HepG2 (cell line): ENCODE data around the gene CRYAB. TPM values are rescaled to one million over a fixed set of nuclear protein-coding genes. Genes with fewer than 3 reads are reported as not detected.
A peak's percentile ranks its signal among the peaks of the same experiment; 100 is the strongest.

ENCODE experiments used
- CBX1 ChIP-seq: IDR thresholded peaks from one replicate; pipeline ENCODE4 v1.6.1; 2016; ENCODE audit warnings: antibody characterized with exemption, low read depth
- CC2D1A ChIP-seq: sonication (generic); formaldehyde crosslinking; IDR thresholded peaks from 2 replicates; pipeline ENCODE4 v1.8.1; 2023; ENCODE audit warnings: mild to moderate bottlenecking, missing genetic modification reagents
- CCAR2 ChIP-seq: fragments of 200-400 bp; formaldehyde crosslinking; optimal IDR thresholded peaks from 2 replicates; pipeline ENCODE3; 2018; ENCODE audit warnings: low read depth, mild to moderate bottlenecking, low read length, moderate library complexity
- FOSL1 ChIP-seq: sonication (generic); formaldehyde crosslinking; IDR thresholded peaks from 2 replicates; pipeline ENCODE4 v1.9.0; 2021; ENCODE audit warnings: missing genetic modification reagents, borderline replicate concordance
- FOXO4 ChIP-seq: sonication (generic); formaldehyde crosslinking; conservative IDR thresholded peaks from 2 replicates; pipeline ENCODE4 v1.8.1; 2023; ENCODE audit warnings: missing genetic modification reagents
- HIC2 ChIP-seq: sonication (generic); formaldehyde crosslinking; IDR thresholded peaks from 2 replicates; pipeline ENCODE4 v1.9.0; 2022; ENCODE audit warnings: low read depth, missing genetic modification reagents
- KLF9 ChIP-seq: IDR thresholded peaks from 2 replicates; pipeline ENCODE4 v1.6.1; 2016; ENCODE audit warnings: low read depth
- LCORL ChIP-seq, 2 experiments: fragments of 450-650 bp in 1 of 2; sonication (generic) in 1 of 2; formaldehyde crosslinking in 1 of 2; IDR thresholded peaks; 2 replicates each; pipeline versions ENCODE4 v1.5.0 to v1.6.1; 2017 to 2020; ENCODE audit warnings: antibody characterized with exemption in 1 of 2, missing genetic modification reagents in 1 of 2
- MXD1 ChIP-seq: sonication (generic); formaldehyde crosslinking; IDR thresholded peaks from 2 replicates; pipeline ENCODE4 v1.4.0; 2020; ENCODE audit warnings: mild to moderate bottlenecking, missing genetic modification reagents
- NFATC3 ChIP-seq: sonication (generic); formaldehyde crosslinking; IDR thresholded peaks from 2 replicates; pipeline ENCODE4 v1.5.1; 2020; ENCODE audit warnings: mild to moderate bottlenecking, missing genetic modification reagents
- NFYC ChIP-seq: IDR thresholded peaks from 2 replicates; pipeline ENCODE4 v1.6.1; 2016; ENCODE audit warnings: missing genetic modification reagents, missing compliant biosample characterization
- PBX2 ChIP-seq: IDR thresholded peaks from 2 replicates; pipeline ENCODE4 v1.6.1; 2016; ENCODE audit warnings: control low read depth
- RAD21 ChIP-seq: fragments of 450-650 bp; formaldehyde crosslinking; IDR thresholded peaks from 2 replicates; pipeline ENCODE4 v1.5.0; 2020; ENCODE audit warnings: mild to moderate bottlenecking
- SP4 ChIP-seq: sonication (generic); formaldehyde crosslinking; IDR thresholded peaks from 2 replicates; pipeline ENCODE4 v1.8.1; 2023; ENCODE audit warnings: mild to moderate bottlenecking, missing genetic modification reagents
- STAG1 ChIP-seq: sonication (generic); formaldehyde crosslinking; IDR thresholded peaks from 2 replicates; pipeline ENCODE4 v1.4.0; 2020; ENCODE audit warnings: missing genetic modification reagents
- THAP11 ChIP-seq: IDR thresholded peaks from 2 replicates; pipeline ENCODE4 v1.6.1; 2016; ENCODE audit warnings: missing biosample characterization, missing genetic modification reagents
- THAP7 ChIP-seq: sonication (generic); formaldehyde crosslinking; IDR thresholded peaks from 2 replicates; pipeline ENCODE4 v1.8.1; 2023; ENCODE audit warnings: mild to moderate bottlenecking, missing genetic modification reagents
- ZNF281 ChIP-seq: sonication (generic); formaldehyde crosslinking; IDR thresholded peaks from 2 replicates; pipeline ENCODE4 v1.4.0; 2020; ENCODE audit warnings: missing genetic modification reagents, borderline replicate concordance
- ZNF335 ChIP-seq: sonication (generic); formaldehyde crosslinking; IDR thresholded peaks from 2 replicates; pipeline ENCODE4 v1.4.0; 2020; ENCODE audit warnings: missing genetic modification reagents
- ZNF563 ChIP-seq: sonication (generic); formaldehyde crosslinking; IDR thresholded peaks from 2 replicates; pipeline ENCODE4 v1.8.0; 2022; ENCODE audit warnings: mild to moderate bottlenecking, moderate library complexity, missing genetic modification reagents
- ZNF740 ChIP-seq: sonication (generic); formaldehyde crosslinking; IDR thresholded peaks from 2 replicates; pipeline ENCODE4 v1.4.0; 2020; ENCODE audit warnings: missing genetic modification reagents
- polyA plus RNA-seq, 8 experiments: library from polyadenylated mRNA; depleted of rRNA in 3 of 8; stranded (reverse) in 7 of 8; unstranded in 1 of 8; fragments of >200 nt; fragmentation: Illumina TruSeq in 4 of 8; extraction: Trizol in 4 of 8; gene quantifications; 2 replicates each; pipeline versions ENCODE4 v1.2.1 to v1.2.3, GENCODE V29; 2011 to 2016; ENCODE audit warnings: low read depth in 4 of 8, missing spikeins in 1 of 8, mixed read lengths in 1 of 8; ENCODE audit not compliant: insufficient read depth in 1 of 8
- total RNA-seq, 5 experiments: library from RNA; depleted of rRNA; stranded (reverse); fragments of >200 nt; fragmentation: Illumina TruSeq; extraction: Trizol; gene quantifications; 2 replicates each; pipeline ENCODE4 v1.2.3, GENCODE V29; 2016; ENCODE audit warnings: low read depth in 1 of 5

The CRYAB gene
- total and polyA plus RNA-seq, 2 of the 13 experiments (the other 11 are each of a cell fraction or from before 2014, with no cell fraction given), result 0.55 to 1.1 TPM

- TF ChIP-seq FOXO4 (CRISPR knock-in tag) (no peak), MXD1 (CRISPR knock-in tag) (peak; percentile 67), ZNF335 (CRISPR knock-in tag) (peak; percentile 43; the same call in 1 of the 2 replicates), SP4 (CRISPR knock-in tag) (peak; percentile 90), KLF9 (CRISPR knock-in tag) (no peak), NFYC (CRISPR knock-in tag) (no peak), CBX1 (peak; percentile 79), THAP11 (CRISPR knock-in tag) (peak; percentile 94), NFATC3 (CRISPR knock-in tag) (no peak; the same call in 1 of the 2 replicates), LCORL (IDR thresholded peaks at IDR 0.05) (no peak), LCORL (CRISPR knock-in tag; IDR thresholded peaks at IDR 0.05) (peak; percentile 67; the same call in 1 of the 2 replicates), ZNF563 (CRISPR knock-in tag) (no peak), FOSL1 (CRISPR knock-in tag) (no peak), ZNF281 (CRISPR knock-in tag) (peak; percentile 7; the same call in 1 of the 2 replicates), PBX2 (CRISPR knock-in tag) (no peak), HIC2 (peak; percentile 16; the same call in 1 of the 2 replicates), STAG1 (peak; percentile 89), CC2D1A (no peak), CCAR2 (peak; percentile 26), RAD21 (peak; percentile 96), THAP7 (no peak), ZNF740 (CRISPR knock-in tag) (peak; percentile 67; the same call in 1 of the 2 replicates)
Measured at GRCh38 chr11:111878849-111879636, 32.5 kb downstream of the CRYAB start, which contains the start of the genes CFAP68 and FDXACB1 (continued).
